GM21423 (cell line): ENCODE data around the gene GFRA1.
"Not testable (repeated sequence)": the region's sequence is repeated elsewhere in the genome, so short reads cannot be mapped to it uniquely, and the experiment has no call there.

ENCODE experiments used
- ATAC-seq: cut with Tn5 transposase; IDR thresholded peaks from one replicate; pipeline ENCODE4 v1.9.1; 2021; ENCODE audit warnings: mild to moderate bottlenecking, moderate library complexity; ENCODE audit not compliant: unreplicated experiment

Gene GFRA1

DNA sequence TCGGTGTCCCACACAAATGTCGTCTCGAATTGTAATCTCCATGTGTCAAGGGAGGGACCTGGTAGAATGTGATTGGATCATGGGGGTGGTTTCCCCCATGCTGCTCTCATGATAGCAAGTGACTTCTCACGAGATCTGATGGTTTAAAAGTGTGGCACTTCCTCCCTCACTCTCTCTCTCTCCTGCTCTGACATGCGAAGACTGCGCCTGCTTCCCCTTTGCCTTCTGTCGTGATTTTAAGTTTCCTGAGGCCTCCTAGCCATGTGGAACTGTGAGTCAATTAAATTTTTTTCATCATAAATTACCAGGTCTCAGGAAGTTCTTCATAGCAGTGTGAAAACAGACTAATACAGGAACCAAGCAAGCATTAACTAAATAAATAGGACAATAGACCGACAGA, 229.1 kb downstream of the GFRA1 start:
- ATAC-seq: no peak

DNA sequence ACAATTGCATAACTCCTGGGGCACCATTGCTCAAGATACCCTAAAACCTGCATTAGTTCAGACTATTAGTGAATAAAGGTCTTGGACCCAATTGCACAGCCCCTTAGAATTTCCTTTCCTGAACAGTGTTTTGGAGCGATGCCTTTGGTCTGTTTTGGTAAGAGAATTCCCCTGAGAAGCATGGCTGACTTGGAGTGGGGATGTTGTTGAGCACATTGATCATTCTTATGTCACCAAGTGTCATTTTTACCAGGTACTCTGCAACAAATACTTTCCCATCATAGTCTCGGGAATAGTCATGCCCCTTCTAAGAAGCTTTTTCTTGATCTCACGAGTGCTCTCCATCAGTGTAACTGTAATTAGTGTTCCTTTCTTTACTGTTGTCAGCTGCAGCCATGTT, 229.7 kb downstream of the GFRA1 start:
- ATAC-seq: no peak

DNA sequence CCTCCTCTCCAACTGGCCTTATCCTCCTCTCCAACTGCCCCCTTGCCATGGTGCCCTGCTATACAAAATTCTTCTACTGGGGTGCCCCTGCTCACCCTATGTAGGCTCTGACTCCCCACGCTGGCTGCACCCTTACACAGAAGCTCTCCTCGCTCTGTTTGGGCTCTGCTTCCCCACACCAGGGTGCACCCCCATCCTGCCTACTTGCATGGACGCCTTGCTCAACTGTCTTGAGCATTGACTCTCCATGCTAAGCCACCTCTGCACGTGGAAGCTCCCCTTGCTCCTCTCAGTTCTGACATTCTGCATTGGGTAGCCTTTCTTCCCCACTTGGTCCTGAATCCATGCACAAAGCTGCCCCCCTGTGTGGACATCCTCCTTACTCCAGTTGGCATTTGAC, 231.1 kb downstream of the GFRA1 start:
- ATAC-seq: no peak

DNA sequence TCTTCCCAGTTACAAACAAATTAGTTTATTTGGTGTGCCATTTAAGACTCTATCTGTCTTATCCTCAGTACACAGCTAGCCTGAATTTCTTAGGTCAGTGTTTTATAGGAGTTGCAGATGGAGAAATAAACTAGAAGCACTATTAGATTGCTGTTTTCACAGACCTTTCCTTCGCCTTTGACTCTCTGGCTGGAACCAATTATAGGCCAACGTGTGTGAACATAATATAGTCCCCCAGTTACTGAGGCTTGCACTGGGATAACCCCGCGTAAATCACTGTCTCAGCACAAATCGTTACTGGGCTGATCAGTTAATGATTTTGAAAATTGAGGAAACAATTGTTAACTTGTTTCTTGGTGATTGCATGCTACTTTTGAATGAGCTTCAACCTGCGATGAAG, 233.4 kb downstream of the GFRA1 start:
- ATAC-seq: no peak

DNA sequence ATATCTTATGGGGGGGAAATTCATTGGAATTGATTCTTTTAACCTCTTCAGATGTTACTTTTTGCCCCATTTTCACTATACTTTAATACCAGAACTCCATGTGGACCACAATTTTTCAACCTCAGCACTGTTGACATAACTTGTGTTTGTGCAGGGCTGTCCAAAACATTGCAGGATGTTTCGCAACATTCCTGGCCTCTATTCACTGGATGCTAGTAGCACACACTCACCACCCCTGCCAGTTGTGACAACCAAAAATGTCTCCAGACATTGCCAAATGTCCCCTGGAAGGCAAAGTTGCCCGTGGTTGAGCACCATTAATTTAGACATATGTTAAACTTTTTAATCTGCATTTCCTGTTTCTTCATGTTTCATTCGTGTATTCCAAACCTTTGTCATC, 234.7 kb downstream of the GFRA1 start:
- no peak for ATAC-seq

DNA sequence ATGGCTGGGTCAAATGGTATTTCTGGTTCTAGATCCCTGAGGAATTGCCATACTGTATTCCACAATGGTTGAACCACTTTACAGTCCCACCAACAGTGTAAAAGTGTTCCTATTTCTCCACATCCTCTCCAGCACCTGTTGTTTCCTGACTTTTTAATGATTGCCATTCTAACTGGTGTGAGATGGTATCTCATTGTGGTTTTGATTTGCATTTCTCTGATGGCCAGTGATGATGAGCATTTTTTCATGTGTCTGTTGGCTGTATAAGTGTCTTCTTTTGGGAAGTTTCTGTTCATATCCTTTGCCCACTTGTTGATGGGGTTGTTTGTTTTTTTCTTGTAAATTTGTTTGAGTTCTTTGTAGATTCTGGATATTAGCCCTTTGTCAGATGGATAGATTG, 237.6 kb downstream of the GFRA1 start:
- not testable (repeated sequence) for ATAC-seq

DNA sequence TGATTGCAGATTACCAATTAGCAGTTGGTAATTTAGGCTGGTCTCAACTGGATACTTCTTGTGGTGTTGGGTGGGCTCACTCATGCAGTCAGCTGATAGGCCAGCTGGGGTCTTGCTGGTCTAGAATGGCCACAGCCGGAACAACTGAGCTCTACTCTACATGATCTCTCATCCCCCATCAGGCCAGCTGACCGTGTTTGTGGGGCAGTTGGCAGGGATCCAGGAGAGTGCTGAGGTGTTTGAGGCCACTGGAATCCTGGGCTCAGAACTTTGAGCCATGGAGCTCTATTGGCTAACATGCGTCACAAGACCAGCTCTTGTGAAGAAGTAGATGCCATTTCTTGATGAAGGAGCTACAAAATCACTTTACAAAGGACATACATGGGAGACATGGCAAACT, 242.4 kb downstream of the GFRA1 start:
- ATAC-seq: no peak

DNA sequence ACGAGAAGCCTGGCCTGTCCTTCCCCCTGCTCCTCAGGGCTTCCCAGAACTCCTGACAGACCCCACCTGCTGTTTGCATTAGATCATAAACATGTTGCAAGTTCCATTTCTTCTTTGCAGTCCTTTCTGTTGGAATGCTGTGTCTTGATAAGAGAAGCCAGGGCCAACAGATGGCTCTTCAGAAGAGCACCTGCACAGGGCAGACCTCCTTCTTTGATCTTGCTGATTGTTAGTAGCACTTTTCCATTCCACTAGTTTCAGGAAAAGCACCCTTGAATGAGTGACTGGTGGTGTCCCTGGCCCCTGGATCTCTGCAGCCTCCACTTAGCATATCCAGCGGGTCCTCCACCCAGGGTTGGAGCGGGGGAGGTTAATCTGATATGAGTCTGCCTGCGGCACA, 243.2 kb downstream of the GFRA1 start:
- ATAC-seq: no peak

DNA sequence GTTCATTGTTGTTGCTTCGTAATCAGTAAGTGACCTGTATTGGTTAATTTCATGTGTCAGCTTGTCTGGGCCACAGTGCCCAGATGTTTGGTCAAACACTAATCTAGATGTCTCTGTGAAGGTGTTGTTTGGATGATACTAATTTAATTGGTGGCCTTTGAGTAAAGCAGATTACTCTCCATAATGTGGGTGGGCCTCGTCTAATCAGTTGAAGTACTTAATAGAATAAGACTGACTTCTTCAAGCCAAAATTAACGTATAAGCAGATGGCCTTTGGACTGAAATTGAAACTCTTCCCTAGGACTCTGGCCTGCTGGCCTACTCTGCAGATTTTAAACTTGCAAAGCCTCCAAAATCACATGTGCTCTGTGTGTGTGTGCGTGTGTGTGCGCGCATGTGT, 245.7 kb downstream of the GFRA1 start:
- ATAC-seq: no peak

DNA sequence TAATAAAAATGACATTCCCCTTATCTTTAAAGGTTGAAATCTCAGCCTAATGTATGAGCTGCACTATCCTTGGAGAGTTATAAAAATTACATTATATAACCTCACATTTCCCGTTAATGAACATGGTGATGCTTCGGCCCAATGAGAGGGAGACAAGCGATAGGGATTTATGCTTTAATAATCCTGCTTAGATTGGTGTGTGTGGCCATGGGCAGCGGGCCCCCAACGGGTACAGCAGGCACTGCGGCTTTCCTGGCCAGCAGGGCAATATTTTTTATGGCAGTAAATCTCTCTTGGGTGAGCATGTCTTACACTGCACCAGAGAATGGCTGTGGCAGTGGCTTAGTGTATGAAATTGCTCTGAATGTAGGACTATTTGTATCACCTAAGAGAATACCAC, 246.3 kb downstream of the GFRA1 start:
- no peak for ATAC-seq

DNA sequence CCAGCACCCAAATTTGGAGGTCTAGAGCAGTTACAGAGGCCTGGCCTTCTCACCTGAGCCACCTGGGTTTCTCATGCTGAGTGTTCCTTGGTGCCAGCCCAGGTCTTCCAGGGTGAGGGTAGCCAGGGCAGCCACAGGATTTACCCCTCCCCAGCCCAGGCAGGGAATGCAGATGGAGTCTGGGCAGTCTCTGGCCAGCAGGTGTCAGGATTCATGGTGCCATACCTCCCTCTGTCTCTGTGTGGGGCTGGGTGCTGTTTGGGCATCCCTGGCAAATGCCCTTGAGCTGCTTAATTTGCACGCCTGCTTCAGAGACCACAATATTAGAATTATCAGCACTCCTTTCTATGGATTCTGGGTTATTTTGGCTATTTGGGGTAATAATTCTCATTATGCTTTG, 246.7 kb downstream of the GFRA1 start:
- no peak for ATAC-seq

DNA sequence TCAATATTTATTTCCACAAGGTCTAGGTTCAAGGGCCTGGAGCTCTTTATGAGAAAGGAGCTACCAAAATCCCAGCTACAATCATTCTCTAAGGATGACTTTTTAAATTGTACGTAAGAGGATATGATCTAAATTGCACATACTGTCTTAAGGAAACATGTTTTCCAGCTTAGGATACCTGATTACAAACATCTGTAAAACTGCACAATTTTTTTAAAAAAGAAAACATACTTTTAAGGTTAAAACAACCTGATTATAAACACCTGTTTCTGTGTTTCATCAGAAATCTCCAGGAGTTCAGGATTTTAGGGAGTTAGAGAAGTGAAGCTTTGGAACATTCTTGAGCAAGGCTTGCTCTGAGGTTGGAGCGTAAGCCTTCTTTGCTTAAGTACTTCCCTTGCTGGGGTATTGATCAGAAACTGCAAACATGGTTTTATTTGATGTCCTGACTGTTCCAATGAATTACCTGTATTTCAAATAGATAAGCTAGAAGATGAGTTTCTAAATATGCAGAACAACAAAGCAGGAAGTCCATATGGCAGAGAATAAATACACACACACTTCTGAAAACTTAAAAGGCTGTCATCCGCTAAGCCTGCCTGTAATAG, 248.6 kb downstream of the GFRA1 start:
- no peak for ATAC-seq

DNA sequence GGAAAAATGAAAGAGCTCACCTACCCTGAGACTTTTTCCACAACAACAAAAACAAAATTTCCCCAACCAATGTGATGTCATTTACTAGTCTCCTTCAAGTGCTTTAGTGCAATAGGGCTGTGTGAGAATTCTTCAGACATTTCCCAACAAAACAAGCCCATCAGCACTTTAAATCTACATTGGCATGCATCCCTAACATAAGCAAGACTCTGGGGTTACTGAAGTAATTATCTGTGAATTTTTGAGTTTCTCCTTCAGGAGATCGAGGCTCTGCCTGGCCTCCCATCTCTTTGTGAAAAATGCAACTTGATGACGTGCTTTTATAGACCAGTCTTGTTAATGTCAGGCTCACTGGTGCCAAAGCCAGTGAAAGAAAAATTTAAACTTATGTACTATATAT, 255.6 kb downstream of the GFRA1 start:
- no peak for ATAC-seq

DNA sequence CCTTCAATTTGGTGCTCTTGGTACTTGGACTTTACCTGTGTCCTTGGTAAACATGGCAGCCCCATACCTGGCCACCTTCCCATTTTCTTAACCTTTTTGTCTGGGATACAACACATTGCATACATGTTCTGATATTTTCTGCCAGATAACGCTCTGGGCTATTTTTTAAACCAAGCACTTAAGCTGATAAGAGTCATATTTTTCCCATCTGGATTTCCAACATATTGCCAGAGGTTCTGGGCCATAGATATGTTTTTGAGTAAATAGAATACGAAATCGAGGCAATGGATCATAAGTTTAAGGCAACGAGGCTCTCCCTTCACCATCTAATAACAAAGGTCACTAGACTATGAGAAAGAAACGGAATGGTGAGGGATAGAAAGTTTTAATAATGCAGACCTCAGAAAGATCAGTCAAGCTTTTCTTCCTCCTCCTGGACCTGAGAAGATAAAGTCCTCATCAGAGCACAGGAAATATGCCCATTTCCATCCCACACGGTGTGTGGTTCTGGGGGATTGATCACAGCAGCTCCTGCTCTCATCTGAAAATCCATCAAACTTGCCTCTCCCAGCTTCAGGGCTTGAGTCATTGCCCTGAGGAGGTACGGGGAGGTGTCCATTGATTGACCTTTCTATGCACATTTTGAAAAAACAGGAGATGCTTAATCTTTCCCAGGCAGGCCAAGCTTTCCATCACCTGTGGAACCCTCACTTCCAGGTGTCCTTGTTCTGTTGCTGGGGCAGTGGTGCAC, 257.2 kb downstream of the GFRA1 start:
- ATAC-seq: no peak

DNA sequence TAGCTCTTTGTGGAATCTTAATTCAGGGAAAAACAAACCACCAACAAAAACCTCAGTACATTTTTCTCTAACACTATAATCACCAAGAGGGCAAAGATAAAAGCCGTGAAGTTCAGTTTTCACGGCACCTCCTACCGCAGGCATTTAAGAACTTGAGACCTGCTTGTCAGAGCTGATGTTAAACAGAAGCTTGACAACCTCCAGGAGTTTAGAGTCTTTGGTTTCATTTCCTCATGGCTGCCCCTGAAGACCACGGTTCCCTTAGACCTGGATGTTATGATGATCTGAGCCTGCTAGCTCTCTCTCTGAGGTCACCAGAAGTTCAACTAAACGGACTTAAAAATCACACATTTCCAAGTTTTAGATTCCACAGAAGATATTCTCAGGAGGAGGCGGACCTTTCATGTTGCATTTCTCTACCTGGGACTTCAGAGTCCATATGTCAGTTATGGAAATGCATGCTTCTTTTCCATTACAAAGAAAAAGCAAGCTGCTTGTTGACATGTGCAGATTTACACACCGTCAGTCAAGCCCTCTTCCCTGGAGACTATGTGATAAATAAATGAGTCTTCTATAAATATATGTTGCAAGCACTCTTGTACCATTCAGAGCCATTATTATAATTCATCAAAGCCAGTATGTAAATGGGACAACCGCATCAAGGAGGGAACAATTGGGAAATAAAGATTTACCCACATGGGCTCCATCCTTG, 258.0 kb downstream of the GFRA1 start:
- no peak for ATAC-seq

DNA sequence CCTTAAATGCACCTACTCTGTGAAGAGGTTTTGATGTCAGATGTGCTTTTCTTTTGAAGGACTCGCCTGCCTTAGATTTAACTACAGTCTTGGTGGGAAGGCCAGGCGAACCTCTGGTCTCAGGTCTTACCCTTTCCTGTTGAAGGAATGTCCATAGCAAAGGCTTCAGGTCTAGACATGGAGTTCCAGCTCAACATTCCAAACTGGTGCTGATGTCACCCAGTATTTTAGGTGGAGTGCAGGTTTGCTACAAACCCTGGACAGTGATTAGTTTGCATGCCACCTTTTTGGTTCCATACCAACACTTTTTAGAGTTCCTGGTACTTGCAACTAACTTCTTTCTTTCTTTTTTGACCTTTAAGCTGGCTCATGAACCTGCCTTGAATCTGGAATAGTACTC, 258.7 kb downstream of the GFRA1 start:
- ATAC-seq: no peak

DNA sequence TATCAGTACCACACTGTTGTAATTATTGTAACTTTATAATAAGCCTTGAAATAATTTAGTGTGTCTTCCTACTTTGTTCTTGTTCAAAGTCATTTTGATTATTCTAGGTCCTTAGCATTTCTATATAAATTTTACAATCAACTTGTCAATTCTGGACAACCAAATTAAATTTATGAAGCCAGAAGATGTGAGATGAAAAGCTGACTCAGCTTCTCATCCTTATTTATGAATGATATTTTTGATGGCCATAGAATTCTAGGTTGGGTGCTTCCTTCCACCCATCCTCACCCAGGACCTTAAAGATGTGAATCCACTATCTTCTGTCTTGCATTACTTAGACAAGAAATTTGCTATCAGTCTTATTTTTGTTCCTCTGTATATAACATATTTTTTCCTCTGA, 261.1 kb downstream of the GFRA1 start:
- no peak for ATAC-seq

DNA sequence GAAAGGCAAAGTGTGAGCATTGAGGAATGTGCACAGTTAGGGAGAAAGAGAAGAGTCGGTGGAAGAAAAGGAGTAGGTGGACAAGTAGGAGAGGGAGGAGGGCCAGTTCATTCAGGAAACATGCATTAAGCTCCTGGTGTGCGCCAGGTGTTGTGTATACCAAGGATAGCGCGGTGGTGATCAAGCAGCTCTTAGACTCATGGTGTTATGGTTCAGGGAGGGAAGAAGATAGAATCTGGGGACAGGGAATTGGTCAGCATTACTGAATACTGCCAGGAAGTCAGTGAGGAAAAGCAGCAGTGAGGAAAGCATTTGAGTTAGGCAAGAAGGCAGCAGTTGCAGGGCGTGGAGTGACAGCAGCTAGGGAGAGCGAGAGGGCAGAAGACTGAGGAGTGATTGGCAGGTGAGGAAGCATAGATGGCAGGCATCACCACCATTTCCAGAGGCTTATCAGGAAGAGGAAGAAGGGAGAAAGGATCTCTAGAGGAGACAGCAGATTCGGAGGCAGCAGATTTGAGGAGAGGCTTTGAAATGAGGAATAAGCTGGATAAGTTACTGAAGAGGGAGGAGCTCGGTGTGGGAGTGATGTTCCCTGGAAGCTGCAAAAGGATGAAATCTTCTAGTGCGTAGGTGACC, 265.6 kb downstream of the GFRA1 start:
- no peak for ATAC-seq
